G401 (cell line): ENCODE data around the gene ENDOD1. TPM values are rescaled to one million over a fixed set of nuclear protein-coding genes. Genes with fewer than 3 reads are reported as not detected.

Experiments
- DNase-seq: peaks from one replicate; pipeline ENCODE4 v3.0.0-alpha.2; 2015; ENCODE audit warnings: low spot score
- in situ Hi-C: cut with HindIII; loops from 2 replicates; pipeline ENCODE4 v1.10.0; 2016; ENCODE audit warnings: low sequenced_read_pairs, mixed read lengths
- total RNA-seq: library from RNA; depleted of rRNA; stranded (reverse); fragments of >200 nt; shearing (Covaris generic); gene quantifications from 2 replicates; pipeline ENCODE4 v1.2.3, GENCODE V29; 2014; rRNA removed

ENDOD1 gene
- total RNA-seq, 1 experiment from 2014 or later, result 0.64 TPM

DNA sequence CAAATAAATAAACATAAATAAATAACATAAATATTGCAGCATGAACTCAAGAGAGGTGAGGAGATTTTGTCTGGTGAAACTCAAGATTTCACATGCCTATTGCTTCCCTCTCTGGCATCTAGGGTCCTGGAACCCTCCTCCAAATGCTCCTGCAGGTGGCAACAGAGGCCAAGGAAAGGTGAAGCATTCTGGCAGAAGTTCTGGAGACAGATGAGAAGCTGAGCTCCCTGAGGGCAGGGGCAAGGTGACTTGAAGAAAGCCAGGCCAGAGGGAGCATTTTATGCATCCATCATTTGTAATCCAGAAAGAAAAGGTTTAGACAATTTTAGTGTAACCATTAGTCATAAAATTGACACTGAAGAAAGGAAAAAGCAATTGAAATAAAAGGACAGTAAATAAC, 64.9 kb downstream of the ENDOD1 start:
- in situ Hi-C loops, result no loop called here
- DNase-seq, result no peak

DNA sequence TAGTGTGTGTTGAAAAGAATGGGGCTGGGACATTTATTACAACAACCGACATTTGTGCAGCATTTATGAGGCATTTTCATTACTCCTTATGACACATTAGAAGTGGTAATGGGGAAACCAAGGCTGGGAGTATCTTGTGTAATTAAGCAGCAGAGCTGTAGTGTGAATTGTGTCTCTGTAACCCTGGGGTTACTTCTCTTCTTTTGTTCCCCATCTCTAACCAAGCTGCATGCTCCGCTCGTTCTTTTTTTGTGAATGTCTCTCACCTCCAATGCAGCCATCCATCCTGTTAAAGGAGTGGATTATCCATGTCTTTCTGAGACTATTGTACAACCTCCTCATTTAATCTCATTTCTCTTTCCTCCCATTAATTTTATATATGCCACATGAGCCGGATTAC, 65.7 kb downstream of the ENDOD1 start:
- no peak for DNase-seq
- in situ Hi-C loops, result no loop called here

DNA sequence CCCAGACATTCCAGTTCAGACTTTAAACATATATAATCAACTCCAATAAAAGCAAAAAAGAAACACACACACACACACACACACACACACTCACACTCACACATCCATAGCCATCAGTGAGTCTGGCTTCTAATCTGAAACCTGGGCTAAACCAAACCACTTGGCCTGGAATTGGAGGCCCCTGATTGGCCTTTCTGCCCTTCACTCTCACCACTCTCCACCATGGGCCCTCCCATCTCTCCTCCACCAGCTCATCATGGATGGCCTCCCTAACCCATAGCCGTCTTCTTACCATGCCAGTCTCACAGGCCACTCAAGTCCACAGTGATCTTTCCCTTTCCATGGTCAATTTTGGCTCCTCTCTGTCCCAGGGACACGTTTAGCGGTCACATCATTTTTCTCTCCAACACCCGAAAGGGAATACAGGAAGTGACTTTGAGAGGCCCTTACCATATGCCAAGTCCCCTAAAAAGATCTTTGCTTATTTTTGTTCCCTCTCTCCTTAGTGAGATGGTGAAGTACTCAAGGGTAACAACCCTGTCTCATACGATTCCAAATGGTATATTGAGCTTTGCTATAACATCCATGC, 66.6 kb downstream of the ENDOD1 start:
- in situ Hi-C loops, result no loop called here
- no peak for DNase-seq

DNA sequence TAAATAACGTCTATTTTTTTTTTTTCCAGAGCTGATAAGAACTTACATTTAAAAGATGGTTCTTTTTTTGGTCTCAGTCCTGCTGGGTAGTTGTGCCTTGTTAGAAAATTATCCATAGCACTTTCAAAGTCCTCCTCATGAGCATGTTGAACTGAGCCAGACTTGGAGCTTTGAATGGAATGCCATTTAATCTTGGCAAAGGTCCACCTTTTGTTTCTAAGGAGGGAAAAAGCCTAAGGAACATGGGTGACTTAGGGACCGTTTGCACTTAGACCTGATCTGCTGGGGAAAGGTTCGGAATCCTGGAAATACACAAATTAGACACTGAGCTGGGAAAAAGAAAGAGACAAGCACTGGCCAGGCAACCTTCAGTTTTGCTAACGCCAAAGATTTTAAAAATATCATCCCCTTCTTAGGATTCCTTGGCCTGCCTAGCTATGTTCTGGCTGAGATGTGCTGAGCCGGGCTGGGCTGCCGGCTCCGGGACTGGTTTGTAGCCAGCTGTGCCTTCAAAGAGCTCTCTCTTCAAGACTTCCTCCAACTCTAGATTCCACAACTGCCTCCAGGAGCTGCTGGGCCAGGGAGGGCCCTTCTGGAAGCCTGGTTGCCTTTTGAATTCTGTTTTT, 67.4 kb downstream of the ENDOD1 start:
- in situ Hi-C loops, result no loop called here
- no peak for DNase-seq

DNA sequence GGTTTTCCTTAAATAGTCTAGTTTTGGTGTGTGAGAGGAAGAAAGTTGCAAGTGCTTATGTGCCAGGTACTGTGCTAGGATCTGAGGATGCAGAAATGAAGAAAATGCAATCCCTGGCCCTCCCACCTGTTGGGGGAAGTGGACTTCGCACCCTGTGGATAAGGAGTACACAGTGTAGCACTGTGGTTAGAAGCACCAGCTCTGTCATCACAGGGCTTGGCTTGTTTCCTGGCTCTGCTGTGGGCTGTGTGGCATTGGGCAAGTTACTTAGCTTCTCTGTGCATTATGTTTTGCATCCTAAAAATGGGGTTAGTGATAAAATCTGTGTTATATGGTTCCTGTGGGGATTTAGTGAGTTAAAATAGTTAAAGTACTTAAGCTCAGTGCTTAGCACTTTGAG, 68.2 kb downstream of the ENDOD1 start:
- in situ Hi-C loops, result no loop called here
- DNase-seq, result no peak

GRCh38 chr11:95161248-95161647, 71.6 kb downstream of the ENDOD1 start:
- in situ Hi-C loops, result no loop called here
- no peak for DNase-seq

DNA sequence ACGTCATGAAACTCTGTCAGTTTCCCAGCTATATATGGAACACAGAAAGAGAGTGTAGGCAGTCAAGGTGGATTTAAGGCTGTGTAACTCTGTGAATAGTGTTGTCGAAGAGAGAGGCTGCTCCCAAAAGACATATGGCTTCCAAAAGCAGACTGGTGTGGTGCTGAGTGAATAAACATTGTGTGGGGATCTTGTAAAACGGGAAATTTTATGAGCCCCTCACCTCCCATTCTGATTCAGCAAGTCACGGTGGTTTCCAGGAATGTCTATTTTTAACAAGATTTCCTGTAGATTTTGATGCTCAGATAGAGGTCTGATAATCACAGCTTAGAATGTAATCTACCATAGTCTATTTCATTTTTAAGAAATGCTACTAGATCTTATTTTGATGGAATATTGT, 73.5 kb downstream of the ENDOD1 start:
- in situ Hi-C loops, result no loop called here
- DNase-seq, result no peak

- in situ Hi-C loops, result no loop called here
- no peak for DNase-seq
These were observed 76.0 kb downstream of the ENDOD1 start for GRCh38 chr11:95165638-95166037.

- in situ Hi-C loops, result no loop called here
- DNase-seq, result no peak
These were observed 77.1 kb downstream of the ENDOD1 start for GRCh38 chr11:95166781-95167180.

GRCh38 chr11:95170294-95170693, 80.6 kb downstream of the ENDOD1 start:
- in situ Hi-C loops, result no loop called here
- no peak for DNase-seq

GRCh38 chr11:95175818-95176380, 86.3 kb downstream of the ENDOD1 start:
- in situ Hi-C loops, result no loop called here
- no peak for DNase-seq

Other genes starting within 250 kb of the ENDOD1 start
- 54.1 and 57.2 TPM in 2 replicates for gene CWC15, start 116.3 kb upstream of the ENDOD1 start, total RNA-seq
- 2.7 and 4.9 TPM in 2 replicates for gene KDM4D, start 116.1 kb upstream of the ENDOD1 start, total RNA-seq
- gene KDM4E, start 64.6 kb upstream of the ENDOD1 start, total RNA-seq, result 0.20 TPM in 1 of 2 replicates, not detected in the other
- gene KDM4F, start 40.4 kb upstream of the ENDOD1 start, total RNA-seq, result 0.06 TPM in 1 of 2 replicates, not detected in the other
- gene SRSF8, start 22.9 kb upstream of the ENDOD1 start, total RNA-seq, result 24.3 and 26.4 TPM in 2 replicates
- gene SESN3, start 141.4 kb downstream of the ENDOD1 start, total RNA-seq, result 0.12 and 1.1 TPM in 2 replicates